NK-92 treated with Interleukin-12 subunit alpha and Interleukin-12 subunit beta, amount 100 ng/mL, for 24 hours (cell line): ENCODE data around the gene PIP.
"Not testable (repeated sequence)": the region's sequence is repeated elsewhere in the genome, so short reads cannot be mapped to it uniquely, and the experiment has no call there.

Experiments
- DNase-seq: peaks from one replicate; lab custom pipeline; 2025; lab: John Stamatoyannopoulos, UW

Gene PIP

GRCh38 chr7:143131781-143132180, at the start of gene PIP:
Gene PIP, plus strand, starts transcription at chr7:143132077. Its CDS starts 40 bp downstream, at chr7:143132117.
- DNase-seq: no peak

GRCh38 chr7:143085109-143085508, 46.8 kb upstream of the PIP start:
- DNase-seq: no peak

- not testable (repeated sequence) for DNase-seq
Measured at GRCh38 chr7:143085610-143086009, 46.3 kb upstream of the PIP start.

- not testable (repeated sequence) for DNase-seq
Measured at GRCh38 chr7:143088549-143089231, 43.2 kb upstream of the PIP start.

- DNase-seq: no peak
Measured at GRCh38 chr7:143096146-143096545, 35.7 kb upstream of the PIP start.

GRCh38 chr7:143099579-143099978, 32.3 kb upstream of the PIP start:
- not testable (repeated sequence) for DNase-seq

GRCh38 chr7:143104759-143105158, 27.1 kb upstream of the PIP start:
- DNase-seq: no peak

GRCh38 chr7:143108019-143108418, 23.9 kb upstream of the PIP start:
- not testable (repeated sequence) for DNase-seq

- no peak for DNase-seq
Measured at GRCh38 chr7:143117395-143117794, 14.5 kb upstream of the PIP start.

- DNase-seq: no peak
Measured at GRCh38 chr7:143120691-143121405, 11.0 kb upstream of the PIP start.

- not testable (repeated sequence) for DNase-seq
Measured at GRCh38 chr7:143123326-143123725, 8.6 kb upstream of the PIP start.

GRCh38 chr7:143126146-143126545, 5.7 kb upstream of the PIP start:
- no peak for DNase-seq

GRCh38 chr7:143129051-143129450, 2.8 kb upstream of the PIP start:
- no peak for DNase-seq

- DNase-seq: no peak
Measured at GRCh38 chr7:143129477-143129876, 2.4 kb upstream of the PIP start.

- DNase-seq: no peak
Measured at GRCh38 chr7:143130541-143130940, 1.3 kb upstream of the PIP start.

- no peak for DNase-seq
Measured at GRCh38 chr7:143147070-143147469, 15.2 kb downstream of the PIP start.

GRCh38 chr7:143148050-143148449, 16.2 kb downstream of the PIP start:
- no peak for DNase-seq

GRCh38 chr7:143148651-143149050, 16.8 kb downstream of the PIP start:
- DNase-seq: no peak

GRCh38 chr7:143150696-143151095, 18.8 kb downstream of the PIP start:
- DNase-seq: not testable (repeated sequence)

GRCh38 chr7:143158617-143159016, 26.7 kb downstream of the PIP start:
- not testable (repeated sequence) for DNase-seq

GRCh38 chr7:143171697-143172096, 39.8 kb downstream of the PIP start:
- no peak for DNase-seq

- DNase-seq: no peak
Measured at GRCh38 chr7:143172354-143172753, 40.5 kb downstream of the PIP start.

- no peak for DNase-seq
Measured at GRCh38 chr7:143176128-143176527, 44.3 kb downstream of the PIP start.
